GM19023 (cell line): ENCODE results near the gene DLX1.
"Not testable (repeated sequence)": the region's sequence is repeated elsewhere in the genome, so short reads cannot be mapped to it uniquely, and the experiment has no call there.

Experiments used
- ATAC-seq: cut with Tn5 transposase; IDR thresholded peaks from one replicate; pipeline ENCODE4 v1.9.1; 2021; ENCODE audit warnings: mild to moderate bottlenecking, moderate library complexity; ENCODE audit not compliant: unreplicated experiment

The DLX1 gene

GRCh38 chr2:172085460-172086159 lies at the start of gene DLX1:
DLX1 (plus strand) TSS chr2:172085507; CDS start chr2:172085678, 171 bp downstream.
- peak; percentile 4 for ATAC-seq

- no peak for ATAC-seq
Measured at GRCh38 chr2:172038121-172038520, 47.2 kb upstream of the DLX1 start.

- ATAC-seq = no peak
Measured at GRCh38 chr2:172038604-172039003, 46.7 kb upstream of the DLX1 start.

- no peak for ATAC-seq
Measured at GRCh38 chr2:172039011-172039704, 46.1 kb upstream of the DLX1 start.

GRCh38 chr2:172040311-172040710 lies 45.0 kb upstream of the DLX1 start:
- ATAC-seq = no peak

GRCh38 chr2:172046080-172046678 lies 39.1 kb upstream of the DLX1 start:
- ATAC-seq = no peak

GRCh38 chr2:172046866-172047565 lies 38.3 kb upstream of the DLX1 start:
- ATAC-seq = no peak

GRCh38 chr2:172047566-172048507 lies 37.5 kb upstream of the DLX1 start:
- ATAC-seq = no peak

GRCh38 chr2:172048508-172049503 lies 36.5 kb upstream of the DLX1 start:
- no peak for ATAC-seq

GRCh38 chr2:172049567-172050120 lies 35.7 kb upstream of the DLX1 start:
- no peak for ATAC-seq

GRCh38 chr2:172050479-172051125 lies 34.7 kb upstream of the DLX1 start:
- no peak for ATAC-seq

- no peak for ATAC-seq
Measured at GRCh38 chr2:172052000-172052983, 33.0 kb upstream of the DLX1 start.

GRCh38 chr2:172053486-172053885 lies 31.8 kb upstream of the DLX1 start:
- ATAC-seq = no peak

GRCh38 chr2:172056293-172056692 lies 29.0 kb upstream of the DLX1 start:
- no peak for ATAC-seq

GRCh38 chr2:172058660-172059059 lies 26.6 kb upstream of the DLX1 start:
- ATAC-seq = no peak

- not testable (repeated sequence) for ATAC-seq
Measured at GRCh38 chr2:172060118-172060517, 25.2 kb upstream of the DLX1 start.

- ATAC-seq = no peak
Measured at GRCh38 chr2:172062402-172063004, 22.8 kb upstream of the DLX1 start.
